Esophagus muscularis mucosa (tissue), 3 donors: Measurements from ENCODE around the gene ASTN2.

Source experiments
- EP300 ChIP-seq: sonication (generic); formaldehyde crosslinking; IDR thresholded peaks from one replicate; pipeline ENCODE4 v1.6.1; 2017; ENCODE audit warnings: antibody characterized with exemption
- TF ChIP-seq, protein P1 (sequence below), 3 experiments: fragments of 200-600 bp in 2 of 3; fragments of 450-650 bp in 1 of 3; sonication (generic) in 2 of 3; IDR thresholded peaks; one replicate each; pipeline ENCODE4 v1.5.1; 2017 to 2019; ENCODE audit warnings: antibody characterized with exemption in 3 of 3, mild to moderate bottlenecking in 2 of 3, moderate library complexity in 1 of 3

DNA sequence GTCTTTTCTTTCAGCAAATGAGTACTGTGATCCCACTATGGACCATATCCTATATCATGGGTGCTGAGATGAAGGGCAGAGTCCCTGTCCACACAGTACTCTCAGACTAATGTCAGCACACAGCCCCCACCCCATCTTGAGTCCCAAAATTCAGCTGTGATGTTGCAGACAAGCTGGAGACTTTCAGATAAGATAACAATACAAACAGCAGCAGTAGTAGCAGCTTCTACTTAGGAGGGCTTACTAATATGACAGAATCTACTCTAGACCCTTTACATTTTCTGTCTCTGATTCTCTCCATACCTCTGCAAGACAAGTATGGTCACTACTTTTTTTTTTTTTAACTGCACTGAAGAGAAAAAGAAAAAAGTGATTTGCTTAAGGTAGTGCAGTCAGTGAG, 856.8 kb downstream of the ASTN2 start:
- TF ChIP-seq, protein P1, sequence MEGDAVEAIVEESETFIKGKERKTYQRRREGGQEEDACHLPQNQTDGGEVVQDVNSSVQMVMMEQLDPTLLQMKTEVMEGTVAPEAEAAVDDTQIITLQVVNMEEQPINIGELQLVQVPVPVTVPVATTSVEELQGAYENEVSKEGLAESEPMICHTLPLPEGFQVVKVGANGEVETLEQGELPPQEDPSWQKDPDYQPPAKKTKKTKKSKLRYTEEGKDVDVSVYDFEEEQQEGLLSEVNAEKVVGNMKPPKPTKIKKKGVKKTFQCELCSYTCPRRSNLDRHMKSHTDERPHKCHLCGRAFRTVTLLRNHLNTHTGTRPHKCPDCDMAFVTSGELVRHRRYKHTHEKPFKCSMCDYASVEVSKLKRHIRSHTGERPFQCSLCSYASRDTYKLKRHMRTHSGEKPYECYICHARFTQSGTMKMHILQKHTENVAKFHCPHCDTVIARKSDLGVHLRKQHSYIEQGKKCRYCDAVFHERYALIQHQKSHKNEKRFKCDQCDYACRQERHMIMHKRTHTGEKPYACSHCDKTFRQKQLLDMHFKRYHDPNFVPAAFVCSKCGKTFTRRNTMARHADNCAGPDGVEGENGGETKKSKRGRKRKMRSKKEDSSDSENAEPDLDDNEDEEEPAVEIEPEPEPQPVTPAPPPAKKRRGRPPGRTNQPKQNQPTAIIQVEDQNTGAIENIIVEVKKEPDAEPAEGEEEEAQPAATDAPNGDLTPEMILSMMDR (IDR thresholded peaks at IDR 0.05) = no peak
- no peak for TF ChIP-seq EP300
